GM12874 (cell line): ENCODE data around the gene CCDC88B.
A peak's percentile ranks its signal among the peaks of the same experiment; 100 is the strongest.

Source experiments
- TF ChIP-seq, protein P1 (sequence below): IDR thresholded peaks from 2 replicates; pipeline ENCODE4 v1.5.1; 2011; ENCODE audit warnings: low read depth, mild to moderate bottlenecking, control low read depth, low read length, moderate library complexity; ENCODE audit not compliant: insufficient read depth

The CCDC88B gene

DNA sequence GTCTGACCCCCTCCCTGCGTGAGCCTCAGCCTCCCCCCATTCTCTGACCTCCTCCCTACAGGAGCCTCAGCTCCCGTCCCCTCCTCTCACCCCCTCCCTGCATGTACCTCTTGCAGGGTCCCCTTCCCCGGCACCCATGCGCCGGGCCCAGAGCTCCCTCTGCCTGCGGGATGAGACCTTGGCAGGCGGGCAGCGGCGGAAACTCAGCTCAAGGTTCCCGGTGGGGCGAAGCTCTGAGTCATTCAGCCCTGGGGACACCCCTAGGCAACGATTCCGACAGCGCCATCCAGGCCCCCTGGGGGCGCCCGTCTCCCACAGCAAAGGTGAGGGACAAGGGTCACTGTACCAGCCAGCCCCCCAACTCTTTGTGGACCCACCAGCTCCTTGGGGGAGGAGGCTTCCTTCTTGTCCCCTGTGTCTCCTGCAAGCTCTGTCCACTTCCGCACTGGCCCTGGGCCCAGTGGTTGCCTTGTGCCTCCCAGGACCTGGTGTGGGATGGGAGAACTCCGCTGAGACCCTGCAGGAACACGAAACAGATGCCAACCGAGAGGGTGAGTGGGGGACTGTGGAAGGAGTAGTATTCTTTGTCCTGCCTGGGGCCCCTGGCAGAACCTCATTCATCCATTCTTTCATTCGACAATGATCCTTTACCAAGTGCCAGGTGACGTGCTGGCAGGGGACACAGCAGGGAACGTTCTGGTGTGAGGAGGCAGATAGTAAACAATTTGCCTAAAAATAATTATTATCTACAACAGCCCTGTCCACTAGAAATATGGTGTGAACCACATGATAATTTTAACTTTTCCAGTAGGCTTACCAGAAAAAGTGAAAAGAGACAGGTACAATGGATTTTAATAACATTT is 15.3 kb downstream of the CCDC88B start:
- TF ChIP-seq, protein P1, sequence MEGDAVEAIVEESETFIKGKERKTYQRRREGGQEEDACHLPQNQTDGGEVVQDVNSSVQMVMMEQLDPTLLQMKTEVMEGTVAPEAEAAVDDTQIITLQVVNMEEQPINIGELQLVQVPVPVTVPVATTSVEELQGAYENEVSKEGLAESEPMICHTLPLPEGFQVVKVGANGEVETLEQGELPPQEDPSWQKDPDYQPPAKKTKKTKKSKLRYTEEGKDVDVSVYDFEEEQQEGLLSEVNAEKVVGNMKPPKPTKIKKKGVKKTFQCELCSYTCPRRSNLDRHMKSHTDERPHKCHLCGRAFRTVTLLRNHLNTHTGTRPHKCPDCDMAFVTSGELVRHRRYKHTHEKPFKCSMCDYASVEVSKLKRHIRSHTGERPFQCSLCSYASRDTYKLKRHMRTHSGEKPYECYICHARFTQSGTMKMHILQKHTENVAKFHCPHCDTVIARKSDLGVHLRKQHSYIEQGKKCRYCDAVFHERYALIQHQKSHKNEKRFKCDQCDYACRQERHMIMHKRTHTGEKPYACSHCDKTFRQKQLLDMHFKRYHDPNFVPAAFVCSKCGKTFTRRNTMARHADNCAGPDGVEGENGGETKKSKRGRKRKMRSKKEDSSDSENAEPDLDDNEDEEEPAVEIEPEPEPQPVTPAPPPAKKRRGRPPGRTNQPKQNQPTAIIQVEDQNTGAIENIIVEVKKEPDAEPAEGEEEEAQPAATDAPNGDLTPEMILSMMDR, result peak; percentile 72

DNA sequence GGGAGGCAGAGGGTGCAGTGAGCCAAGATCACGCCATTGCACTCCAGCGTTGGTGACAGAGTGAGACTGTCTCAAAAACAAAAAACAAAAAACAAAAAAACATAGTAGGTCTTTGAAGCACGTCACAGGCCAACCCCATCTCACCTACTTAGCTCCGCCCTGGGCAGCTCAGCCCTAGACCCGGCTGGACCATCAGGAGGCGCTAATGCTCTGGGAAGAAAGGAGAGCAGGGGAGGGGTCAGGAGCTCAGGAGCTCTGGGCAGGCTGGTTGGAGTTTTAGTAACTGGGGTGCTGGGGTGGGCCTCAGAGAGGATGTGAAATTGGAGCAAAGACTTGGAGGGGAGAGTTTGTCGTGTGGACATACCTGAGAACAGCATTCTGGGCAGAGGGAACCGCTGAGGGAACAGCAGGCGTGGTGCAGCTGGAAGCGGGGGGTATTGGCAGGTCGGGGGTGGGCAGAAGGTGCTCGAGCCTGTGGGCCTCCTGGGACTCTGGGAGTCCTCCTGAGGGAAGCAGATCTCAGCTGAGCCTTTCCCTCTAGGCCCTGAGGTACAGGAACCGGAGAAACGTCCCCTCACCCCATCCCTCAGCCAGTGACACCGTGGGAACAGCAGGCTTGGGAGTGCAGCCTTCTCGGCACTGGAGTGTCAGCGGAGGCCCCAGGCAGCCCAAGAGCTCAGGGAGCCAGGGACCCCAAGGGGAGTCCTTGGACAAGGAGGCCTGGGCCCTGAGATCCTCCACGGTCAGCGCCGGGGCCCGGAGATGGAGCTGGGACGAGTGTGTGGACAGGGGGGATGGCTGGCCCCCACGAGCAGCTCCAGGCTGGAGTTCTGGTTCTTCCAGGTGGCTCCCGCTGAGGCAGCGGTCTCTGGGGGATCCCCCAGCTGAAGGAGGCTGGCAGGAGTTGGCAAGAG is 16.8 kb downstream of the CCDC88B start:
- TF ChIP-seq, protein P1, result peak; percentile 38

DNA sequence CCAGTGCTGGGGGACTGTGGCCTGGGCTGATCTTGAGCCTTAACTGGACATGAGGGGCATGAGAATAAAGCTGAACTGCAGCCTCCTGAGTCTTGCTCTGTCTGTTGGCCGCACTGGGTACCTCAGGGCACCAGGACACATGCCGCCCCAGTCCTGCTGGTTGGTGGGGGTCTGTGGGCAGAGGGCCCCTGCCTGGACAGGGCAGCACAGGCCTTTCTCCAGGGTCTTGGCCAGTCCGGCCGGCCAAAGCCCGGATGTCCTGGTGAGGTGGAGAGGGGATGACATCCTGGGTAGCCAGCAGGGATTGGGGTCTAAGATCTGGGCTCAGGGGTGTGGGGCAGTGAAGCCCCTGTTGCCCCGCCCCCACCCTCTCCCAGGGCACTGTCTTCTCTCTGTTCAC is 17.4 kb downstream of the CCDC88B start:
- TF ChIP-seq, protein P1, result no peak

DNA sequence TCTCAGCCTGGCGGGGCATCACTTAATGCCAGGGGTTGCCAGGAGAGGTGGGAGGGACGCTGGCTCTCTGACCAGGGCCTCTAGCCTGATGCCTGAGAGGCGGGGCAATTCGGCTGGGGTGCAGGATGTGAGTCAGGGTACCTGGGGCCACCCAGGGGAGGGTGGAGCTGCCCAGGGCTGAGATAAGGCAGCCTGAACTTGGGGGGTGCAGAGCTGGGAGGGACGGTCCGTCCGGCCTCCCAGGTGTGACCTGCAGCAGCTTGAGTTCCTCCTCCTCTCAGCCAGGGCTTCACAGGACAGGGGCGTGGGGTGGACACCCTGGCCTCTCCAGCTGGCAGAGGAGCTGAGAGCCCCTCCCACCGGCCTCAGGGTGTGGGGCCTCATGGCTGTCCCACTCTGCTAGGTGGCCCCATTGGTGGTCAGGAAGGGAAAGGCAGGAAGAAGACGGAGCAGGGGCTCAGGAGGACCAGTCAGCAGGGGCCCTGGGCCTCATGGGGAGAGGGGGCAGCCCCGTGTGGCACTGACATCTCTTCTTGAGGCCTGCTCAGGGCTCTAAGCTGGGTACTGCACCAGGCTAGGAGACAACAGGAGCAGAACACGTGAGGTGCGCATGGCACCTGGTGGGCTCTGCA is 18.0 kb downstream of the CCDC88B start:
- TF ChIP-seq, protein P1, result no peak

- TF ChIP-seq, protein P1, result no peak
These were observed 18.5 kb downstream of the CCDC88B start for GRCh38 chr11:64358536-64358906.

DNA sequence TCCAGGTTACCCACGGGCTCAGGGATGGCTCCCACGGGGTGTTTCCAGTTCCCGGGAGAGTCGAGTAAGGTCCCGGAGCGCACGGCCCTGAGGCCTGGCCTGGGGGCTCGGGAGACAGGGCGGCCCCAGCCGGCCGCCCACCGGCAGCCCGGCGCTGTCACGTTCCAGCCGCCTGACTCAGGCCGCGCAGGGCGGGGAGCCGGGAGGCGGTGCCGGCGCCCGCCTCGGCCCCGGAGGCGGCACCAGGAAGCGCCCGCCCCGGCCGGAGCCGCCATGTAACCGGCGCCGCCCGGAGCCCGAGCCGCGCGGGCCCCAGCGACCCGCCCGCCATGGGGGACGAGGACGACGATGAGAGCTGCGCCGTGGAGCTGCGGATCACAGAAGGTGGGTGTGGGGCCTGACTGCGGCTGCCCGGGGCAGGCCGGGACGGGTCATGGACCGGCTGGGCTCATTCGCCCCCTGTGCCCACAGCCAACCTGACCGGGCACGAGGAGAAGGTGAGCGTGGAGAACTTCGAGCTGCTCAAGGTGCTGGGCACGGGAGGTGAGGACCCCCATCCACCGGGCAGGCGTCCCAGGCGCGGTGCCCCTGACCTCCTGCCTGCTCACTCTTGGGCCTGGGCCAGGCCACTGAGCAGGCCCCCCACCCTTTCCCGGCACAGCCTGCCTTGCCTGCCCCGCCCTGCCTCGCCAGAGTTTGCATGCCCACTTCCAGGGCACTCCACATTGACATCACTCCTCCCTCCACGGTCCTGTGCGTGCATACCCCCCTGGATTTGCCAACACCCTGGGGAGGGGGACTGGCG is 19.1 kb downstream of the CCDC88B start, which contains the start of gene RPS6KA4:
TSS of gene RPS6KA4 (plus strand) at position 256 of the 805 bp plus-strand sequence. CDS start at position 330, 74 bp downstream.
- TF ChIP-seq, protein P1, result no peak
